WERI-Rb-1 (cell line): ENCODE results near the gene PHACTR3.

Experiments
- DNase-seq: peaks from one replicate; pipeline ENCODE4 v3.0.0-alpha.2; 2020
- H3K27ac ChIP-seq: fragments of 250-450 bp; sonication (Bioruptor Pico); 2 replicates; pipeline ENCODE4 v1.5.1; 2020; ENCODE audit warnings: mild to moderate bottlenecking, moderate library complexity
- H3K27me3 ChIP-seq: fragments of 250-450 bp; sonication (Bioruptor Pico); 2 replicates; pipeline ENCODE4 v1.5.1; 2021; ENCODE audit warnings: mild to moderate bottlenecking, low read depth, moderate library complexity; ENCODE audit not compliant: insufficient read depth, severe bottlenecking
- H3K36me3 ChIP-seq: fragments of 250-450 bp; sonication (Bioruptor Pico); 2 replicates; pipeline ENCODE4 v1.5.1; 2020; ENCODE audit warnings: mild to moderate bottlenecking, moderate library complexity
- H3K4me3 ChIP-seq: 2 replicates; pipeline ENCODE4 v1.5.1; 2011; ENCODE audit warnings: low read depth, mild to moderate bottlenecking, control low read depth, low read length
- H3K9me3 ChIP-seq: fragments of 250-450 bp; sonication (Bioruptor Pico); 2 replicates; pipeline ENCODE4 v1.5.1; 2021; ENCODE audit warnings: mild to moderate bottlenecking, moderate library complexity; ENCODE audit not compliant: severe bottlenecking
- TF ChIP-seq, protein P1 (sequence below): IDR thresholded peaks from 2 replicates; pipeline ENCODE4 v1.5.1; 2011; ENCODE audit warnings: low read depth, mild to moderate bottlenecking, control low read depth, inconsistent platforms, low read length

PHACTR3 gene

DNA sequence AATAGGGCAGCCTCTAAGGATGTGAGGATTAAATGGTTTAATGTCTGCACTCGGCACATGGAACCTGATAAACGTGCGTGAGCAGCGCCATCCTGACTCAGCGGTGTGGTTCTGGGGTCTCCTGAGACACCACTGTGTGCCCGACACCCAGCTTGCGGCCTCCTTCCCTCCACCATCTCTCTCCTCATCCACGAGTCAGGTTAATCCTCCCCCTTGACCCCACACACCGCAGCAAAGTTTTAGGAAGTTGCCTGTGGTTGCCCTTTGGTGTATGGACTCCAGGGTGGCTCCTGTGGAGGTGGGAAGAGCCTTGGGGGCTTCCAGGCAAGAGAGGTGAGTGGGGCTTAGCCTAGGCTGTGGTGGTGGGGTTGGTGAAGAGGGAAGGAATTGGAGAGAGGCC is 68.2 kb downstream of the PHACTR3 start:
- Histone ChIP-seq H3K36me3 (no peaks in the 10 kb centered on the region), H3K9me3 (no peaks in the 10 kb centered on the region), H3K4me3 (no peak overlapping the region), H3K27ac (no peak overlapping the region), H3K27me3 (peaks cover 86% of the 10 kb centered on the region)
- no peak for DNase-seq
- TF ChIP-seq, protein P1, sequence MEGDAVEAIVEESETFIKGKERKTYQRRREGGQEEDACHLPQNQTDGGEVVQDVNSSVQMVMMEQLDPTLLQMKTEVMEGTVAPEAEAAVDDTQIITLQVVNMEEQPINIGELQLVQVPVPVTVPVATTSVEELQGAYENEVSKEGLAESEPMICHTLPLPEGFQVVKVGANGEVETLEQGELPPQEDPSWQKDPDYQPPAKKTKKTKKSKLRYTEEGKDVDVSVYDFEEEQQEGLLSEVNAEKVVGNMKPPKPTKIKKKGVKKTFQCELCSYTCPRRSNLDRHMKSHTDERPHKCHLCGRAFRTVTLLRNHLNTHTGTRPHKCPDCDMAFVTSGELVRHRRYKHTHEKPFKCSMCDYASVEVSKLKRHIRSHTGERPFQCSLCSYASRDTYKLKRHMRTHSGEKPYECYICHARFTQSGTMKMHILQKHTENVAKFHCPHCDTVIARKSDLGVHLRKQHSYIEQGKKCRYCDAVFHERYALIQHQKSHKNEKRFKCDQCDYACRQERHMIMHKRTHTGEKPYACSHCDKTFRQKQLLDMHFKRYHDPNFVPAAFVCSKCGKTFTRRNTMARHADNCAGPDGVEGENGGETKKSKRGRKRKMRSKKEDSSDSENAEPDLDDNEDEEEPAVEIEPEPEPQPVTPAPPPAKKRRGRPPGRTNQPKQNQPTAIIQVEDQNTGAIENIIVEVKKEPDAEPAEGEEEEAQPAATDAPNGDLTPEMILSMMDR, result no peak

DNA sequence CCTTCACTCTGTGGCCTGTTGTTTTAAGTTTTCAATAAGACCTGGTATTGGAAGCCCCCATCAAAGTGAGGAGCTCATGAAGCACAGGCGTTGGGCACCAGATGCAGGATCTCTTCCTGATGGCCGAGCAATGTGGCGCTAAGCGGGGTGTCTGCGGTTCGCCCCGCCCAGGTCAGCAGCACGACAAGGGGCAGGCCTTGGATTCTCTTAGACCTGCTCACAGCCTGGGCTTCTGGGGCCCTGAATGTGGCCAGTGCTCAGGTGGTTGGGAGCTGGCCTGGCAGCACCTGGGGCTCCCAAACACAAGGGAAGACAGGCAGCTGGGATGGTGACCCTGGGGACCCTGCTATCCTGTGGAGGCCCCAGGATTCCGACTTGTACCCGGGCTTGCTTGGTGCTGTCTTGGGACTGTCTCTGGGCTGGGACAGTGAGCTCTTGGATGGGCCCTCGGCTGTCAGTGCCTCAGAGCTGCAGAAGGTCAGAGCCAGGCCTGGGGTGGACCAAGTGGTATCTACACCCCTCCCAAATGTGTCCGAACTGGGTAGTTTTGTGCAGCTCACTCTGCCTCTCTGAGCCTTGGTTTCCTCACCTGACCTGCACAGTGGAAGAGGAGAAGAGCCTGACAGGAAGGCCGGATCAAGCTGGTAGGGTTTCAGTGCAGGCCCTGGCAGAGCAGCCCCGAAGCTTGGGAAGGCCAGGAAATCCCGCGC is 69.1 kb downstream of the PHACTR3 start:
- TF ChIP-seq, protein P1, result no peak
- Histone ChIP-seq H3K4me3 (no peak overlapping the region), H3K9me3 (no peaks in the 10 kb centered on the region), H3K36me3 (no peaks in the 10 kb centered on the region), H3K27me3 (peaks cover 86% of the 10 kb centered on the region), H3K27ac (no peak overlapping the region)
- DNase-seq, result no peak

DNA sequence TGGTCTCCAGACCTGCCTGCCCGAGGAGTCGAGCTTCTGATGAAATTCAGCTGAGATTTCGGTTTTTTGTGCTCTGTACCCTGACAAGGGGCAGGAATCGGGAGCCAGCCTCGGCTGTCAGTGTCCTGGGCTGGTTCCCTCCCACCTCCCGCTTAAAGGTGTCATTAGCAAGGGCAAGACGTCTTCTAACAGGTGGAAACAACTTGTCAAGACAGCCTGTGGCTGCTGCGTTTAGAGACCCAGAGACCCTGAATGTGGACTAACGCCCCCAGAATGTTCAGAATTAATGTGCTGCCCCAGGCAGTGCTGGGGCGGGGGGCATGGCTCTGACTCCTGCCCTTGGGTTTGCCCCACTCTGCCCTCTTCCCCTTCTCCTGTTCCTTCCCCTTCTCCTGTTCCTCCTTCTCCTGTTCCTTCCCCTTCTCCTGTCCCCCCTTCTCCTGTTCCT is 69.7 kb downstream of the PHACTR3 start:
- H3K4me3 ChIP-seq, result no peak overlapping the region
- TF ChIP-seq, protein P1, result no peak
- DNase-seq, result no peak

DNA sequence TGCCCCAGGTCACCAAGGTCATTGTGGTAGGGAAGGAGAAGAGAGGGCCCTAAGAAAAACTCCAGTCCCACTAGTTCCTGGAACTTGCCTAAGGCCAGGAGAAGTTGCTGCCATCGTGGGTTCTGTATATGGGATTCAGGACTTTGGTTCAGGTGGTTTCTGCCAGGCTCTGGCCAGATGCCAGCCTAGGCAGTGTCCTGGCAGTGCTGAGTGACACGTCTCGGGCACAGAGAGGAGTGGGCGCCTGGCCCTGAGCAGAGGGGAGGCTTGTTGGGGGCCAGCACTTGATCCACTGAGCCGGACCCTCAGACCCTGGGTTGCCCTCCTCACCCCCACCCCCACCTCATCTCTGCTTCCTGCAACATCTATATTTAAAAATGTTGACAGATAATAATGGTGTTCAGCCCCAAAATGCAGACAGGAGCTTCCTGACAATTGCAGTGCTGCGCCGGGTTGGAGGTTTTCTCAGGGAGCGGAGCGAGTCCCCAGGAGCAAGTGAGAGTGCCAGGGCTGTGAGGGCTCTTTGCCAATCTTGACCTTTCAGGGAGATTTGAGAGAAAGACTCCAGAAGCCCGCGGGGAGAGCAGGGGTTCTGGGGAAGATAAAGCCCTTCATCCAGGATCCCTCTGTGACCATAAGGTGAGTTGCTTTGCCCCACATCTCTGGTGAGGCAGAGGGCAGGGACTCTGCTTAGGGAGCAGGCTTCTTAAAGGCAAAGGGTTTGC is 71.9 kb downstream of the PHACTR3 start:
- peaks cover 90% of the 10 kb centered on the region for H3K27me3 ChIP-seq
- no peak for DNase-seq

More for the DNA sequence above, 69.7 kb downstream of the PHACTR3 start:
- H3K36me3 ChIP-seq, result no peaks in the 10 kb centered on the region
- H3K27me3 ChIP-seq, result peaks cover 86% of the 10 kb centered on the region
- H3K27ac ChIP-seq, result no peak overlapping the region
- no peaks in the 10 kb centered on the region for H3K9me3 ChIP-seq

DNA sequence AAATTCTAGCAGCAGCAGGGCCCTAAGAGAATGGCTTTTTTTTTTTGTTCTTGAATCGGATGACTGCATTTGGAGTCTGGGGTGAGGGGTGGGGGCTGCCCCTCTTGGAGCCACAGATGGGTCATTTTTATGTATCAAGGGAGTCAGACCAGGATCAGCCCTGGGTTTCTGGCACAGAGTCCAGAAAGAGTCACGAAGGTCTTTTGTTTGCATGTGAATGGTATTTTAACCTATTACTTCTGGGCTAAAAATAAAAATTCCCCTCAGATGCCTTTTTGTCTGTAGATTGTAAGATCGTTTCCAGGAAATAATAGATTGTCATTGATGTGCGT is 72.5 kb downstream of the PHACTR3 start:
- no peaks in the 10 kb centered on the region for H3K9me3 ChIP-seq
- no peak for DNase-seq
- H3K36me3 ChIP-seq, result no peaks in the 10 kb centered on the region
- H3K4me3 ChIP-seq, result no peak overlapping the region
- peaks cover 89% of the 10 kb centered on the region for H3K27me3 ChIP-seq
- no peak overlapping the region for H3K27ac ChIP-seq
- TF ChIP-seq, protein P1, result no peak

More for the DNA sequence above, 71.9 kb downstream of the PHACTR3 start:
- no peak overlapping the region for H3K4me3 ChIP-seq
- no peaks in the 10 kb centered on the region for H3K36me3 ChIP-seq
- H3K9me3 ChIP-seq, result no peaks in the 10 kb centered on the region
- TF ChIP-seq, protein P1, result no peak
- H3K27ac ChIP-seq, result no peak overlapping the region
